HG03108 (cell line): ENCODE results near the gene CPAMD8.
"Not testable (repeated sequence)": the region's sequence is repeated elsewhere in the genome, so short reads cannot be mapped to it uniquely, and the experiment has no call there.

Source experiments
- ATAC-seq: cut with Tn5 transposase; IDR thresholded peaks from one replicate; pipeline ENCODE4 v1.9.1; 2021; ENCODE audit warnings: moderate library complexity; ENCODE audit not compliant: unreplicated experiment

The CPAMD8 gene

DNA sequence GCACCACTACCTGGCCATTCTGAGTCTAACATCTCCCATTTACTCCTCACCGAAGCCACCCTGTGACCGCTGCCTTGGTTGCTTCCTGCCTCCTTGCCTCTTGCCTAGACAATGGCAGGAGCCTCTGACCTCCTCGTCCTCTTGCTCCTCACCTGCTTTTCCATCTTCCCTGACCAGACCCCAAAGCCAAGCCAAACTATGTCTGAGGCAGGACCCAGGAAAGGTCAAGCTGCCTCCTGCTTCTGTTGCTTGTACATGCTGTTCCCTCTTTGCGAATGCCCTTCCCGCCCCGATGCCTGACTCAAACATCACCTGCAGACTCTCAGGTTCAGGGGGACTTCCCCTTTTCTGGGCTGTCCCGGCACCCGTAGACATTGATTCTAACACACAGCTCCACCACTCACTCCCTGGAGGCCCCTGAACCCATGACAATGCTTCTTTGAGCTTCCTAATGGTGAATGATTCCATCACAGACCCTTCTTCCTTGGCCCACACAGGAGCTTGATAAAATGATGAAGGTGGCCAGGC lies 77.0 kb downstream of the CPAMD8 start:
- no peak for ATAC-seq

DNA sequence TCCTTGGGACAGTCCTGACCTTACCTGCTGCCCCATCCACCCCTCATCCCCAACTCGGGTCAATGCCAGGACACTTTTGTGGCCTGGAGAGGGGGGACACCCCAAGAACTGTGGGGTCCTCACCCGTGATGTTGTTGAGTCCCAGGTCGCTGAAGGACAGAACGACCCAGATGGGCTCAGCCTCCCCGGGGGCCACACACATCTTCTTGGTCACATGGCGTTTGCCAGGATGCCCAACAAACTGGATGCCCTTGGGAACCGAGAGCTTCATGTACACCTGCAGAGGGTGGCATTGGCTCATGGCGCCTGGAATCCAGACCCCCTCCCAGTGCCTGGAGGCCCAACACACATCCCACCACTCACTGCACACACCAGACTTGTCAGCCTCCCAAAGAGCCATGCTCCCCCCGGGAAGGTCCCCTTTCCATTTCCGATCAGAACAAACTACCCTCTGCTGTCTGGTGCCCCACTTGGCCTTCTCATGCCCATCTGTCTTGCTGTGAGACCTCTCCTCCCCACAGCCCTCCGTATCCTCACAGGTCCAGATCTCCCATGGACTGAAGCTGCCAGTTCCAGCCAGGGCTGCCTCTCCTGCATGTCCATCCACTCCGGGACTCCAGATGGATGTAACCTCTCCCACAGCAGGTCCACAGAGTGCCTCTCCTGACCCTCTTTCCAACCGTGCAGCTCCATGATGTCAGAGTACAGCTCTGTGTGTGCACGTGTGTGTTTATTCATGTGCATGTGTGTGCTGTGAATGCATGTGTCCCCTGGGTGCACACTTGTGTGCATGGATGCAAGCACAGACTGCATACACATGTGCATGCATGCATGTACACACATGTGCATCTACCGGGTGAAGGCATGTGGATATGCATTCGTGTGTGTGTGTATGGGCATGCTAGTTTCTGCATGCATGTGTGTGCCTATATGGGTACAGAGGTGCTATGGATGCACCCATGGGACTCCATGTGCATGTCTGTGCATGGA lies 79.4 kb downstream of the CPAMD8 start:
- ATAC-seq = no peak

DNA sequence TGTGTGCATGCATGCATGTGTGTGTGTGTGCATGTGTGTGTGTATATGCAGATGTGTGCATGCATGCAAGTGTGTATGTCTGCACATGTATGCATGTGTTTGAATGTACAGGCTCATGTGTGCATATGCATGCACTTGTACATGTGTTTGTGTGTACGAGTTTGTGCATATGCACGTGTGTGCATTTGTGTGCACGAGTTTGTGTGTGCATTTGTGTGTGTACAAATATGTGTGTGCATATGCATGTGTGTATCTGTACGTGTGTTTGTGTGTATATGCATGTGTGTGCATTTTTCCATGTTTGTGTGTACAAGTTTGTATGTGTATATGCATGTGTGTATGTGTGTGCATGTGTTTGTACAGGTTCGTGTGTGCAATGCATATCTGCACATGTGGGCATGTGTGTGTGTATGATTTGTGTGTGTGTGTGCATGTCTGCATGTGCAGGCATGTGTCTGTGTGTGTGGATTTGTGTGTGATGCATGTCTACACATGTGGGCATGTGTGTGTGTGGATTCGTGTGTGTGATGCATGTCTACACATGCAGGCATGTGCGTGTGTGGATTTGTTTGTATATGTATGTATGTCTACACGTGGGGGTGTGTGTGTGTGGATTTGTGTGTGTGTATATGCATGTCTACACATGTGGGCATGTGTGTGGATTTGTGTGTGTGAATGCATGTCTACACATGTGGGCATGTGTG lies 80.7 kb downstream of the CPAMD8 start:
- no peak for ATAC-seq

DNA sequence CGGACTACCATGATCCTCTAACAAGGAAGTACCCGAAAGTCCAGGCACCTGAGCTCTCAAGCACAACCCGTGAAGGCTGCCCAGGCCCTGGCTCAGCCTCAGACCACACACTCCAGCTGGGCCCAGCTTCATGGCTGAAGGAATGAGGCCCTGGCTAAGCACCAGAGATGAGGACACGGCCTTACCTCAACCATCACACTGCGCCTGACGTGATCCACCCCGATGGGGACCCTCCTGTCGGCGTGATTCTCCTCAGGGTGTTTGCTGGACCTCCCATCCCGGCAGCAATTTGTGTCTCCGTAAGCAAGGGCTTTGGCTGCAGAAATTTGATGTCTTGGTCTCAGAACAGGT lies 81.3 kb downstream of the CPAMD8 start:
- ATAC-seq = no peak

- no peak for ATAC-seq
Observed at GRCh38 chr19:16944626-16945363, 81.8 kb downstream of the CPAMD8 start.

DNA sequence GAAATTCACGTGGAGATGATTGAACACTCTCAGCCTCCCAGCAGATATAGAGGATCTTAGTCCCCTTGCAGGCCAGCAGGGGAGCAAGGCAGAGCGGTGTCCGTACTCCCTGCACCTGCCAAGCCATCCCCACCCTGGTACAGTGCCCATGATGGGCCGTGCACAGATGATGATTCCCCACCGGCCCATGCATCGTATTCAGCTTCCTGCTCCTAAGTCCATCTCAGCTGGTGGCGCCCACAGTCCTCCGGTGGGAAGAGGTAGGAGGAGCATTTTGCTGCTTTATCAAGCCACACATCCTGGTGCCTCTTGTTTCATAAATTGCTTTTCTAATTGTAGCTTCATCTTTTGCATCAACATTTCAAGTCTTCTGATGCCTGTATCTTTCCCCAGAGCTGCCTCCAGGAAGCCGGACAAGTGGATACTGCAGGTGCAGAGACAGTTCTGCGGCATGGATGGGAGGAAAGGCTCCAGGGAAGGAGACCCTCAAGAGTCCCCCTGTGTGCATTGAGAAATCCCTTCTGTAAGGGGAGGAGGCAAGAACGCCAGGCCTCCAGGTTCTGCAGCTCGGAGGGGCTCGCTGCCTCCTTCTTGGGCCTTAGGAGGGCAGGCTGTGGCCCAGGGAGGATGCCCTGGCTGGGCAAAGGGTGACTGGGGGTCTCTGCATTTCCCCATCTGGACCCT lies 82.5 kb downstream of the CPAMD8 start:
- ATAC-seq = no peak

DNA sequence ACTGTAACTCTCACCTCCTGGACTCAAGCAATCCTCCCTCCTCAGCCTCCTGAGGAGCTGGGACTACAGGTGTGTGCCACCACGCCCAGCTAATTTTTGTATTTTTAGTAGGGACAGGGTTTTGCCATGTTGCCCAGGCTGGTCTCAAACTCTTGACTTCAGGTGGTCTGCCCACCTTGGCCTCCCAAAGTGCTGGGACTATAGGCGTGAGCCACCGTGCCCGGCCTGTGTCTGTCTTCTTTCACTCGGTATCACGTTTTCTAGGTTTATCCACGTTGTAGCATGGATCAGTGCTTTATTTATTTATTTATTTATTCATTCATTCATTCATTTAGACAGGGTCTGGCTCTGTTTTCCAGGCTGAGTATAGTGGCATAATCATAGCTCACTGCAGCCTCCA lies 83.5 kb downstream of the CPAMD8 start:
- not testable (repeated sequence) for ATAC-seq

DNA sequence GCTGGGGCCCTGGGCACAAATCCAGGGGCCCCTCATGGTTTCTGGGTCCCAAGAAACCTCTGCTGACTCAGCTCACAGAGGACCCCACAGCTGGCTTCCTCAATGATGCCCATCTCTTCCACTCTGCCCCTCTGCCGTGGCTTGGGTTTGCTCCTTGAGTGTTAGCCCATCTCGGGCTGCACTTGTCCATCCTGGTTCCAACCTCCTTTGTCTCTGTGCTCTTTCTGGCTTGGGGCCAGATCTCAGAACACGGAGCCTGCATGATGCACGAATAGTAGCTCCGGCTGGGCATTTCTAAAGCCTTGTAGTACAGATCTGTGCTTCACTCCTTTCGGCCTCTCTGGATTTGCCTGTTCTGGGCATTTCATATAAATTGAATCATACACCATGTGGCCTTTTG lies 84.0 kb downstream of the CPAMD8 start:
- no peak for ATAC-seq

- ATAC-seq = no peak
Observed at GRCh38 chr19:16940626-16941025, 86.0 kb downstream of the CPAMD8 start.

DNA sequence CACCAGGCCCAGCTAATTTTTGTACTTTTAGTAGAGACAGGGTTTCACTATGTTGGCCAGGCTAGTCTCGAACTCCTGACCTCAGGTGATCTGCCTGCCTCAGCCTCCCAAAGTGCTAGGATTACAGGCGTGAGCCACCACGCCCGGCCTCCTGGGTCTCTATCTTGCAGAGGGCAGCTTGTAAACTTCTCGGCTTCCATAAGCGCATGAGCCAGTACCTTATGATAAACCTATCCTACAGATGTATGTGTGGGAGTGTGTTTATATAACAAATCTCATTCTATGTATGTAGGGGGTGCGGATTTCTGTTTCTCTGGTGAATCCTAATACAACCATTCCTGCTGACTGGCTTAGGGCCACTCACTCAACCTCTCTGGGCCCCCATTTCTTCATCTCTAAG lies 86.5 kb downstream of the CPAMD8 start:
- ATAC-seq = not testable (repeated sequence)

DNA sequence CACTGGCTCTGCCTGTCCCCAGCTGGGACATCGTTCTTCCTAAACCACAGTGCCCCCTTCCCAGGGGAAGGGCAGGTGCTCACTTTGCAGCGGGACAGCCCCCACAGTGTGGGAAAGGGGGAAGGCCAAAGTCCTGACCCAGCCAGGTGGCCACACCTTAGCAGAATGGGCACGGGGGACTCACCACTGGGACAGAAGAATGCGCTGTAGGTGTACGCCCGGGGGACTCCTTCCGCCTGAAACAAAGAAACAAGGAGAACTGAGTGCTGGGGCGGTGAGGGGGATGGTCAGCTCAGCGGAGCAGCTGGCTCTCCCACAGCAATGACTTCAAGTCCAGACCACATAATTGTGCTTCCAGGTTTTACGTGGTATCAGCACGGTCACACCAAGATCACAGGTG lies 88.4 kb downstream of the CPAMD8 start:
- no peak for ATAC-seq

DNA sequence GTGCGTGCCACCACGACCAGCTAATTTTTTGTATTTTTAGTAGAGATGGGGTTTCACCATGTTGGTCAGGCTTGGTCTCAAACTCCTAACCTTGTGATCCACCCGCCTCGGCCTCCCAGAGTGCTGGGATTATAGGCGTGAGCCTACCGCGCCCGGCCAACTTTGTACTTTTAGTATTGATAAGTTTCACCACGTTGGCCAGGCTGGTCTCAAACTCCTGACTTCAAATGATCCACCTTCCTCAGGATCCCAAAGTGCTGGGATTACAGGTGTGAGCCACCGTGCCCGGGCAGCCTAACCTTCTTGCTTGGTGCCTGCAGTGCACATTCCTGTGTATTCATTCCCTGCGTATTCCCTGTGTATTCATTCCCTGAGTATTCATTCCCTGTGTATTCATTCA lies 88.8 kb downstream of the CPAMD8 start:
- ATAC-seq = not testable (repeated sequence)

GRCh38 chr19:16936901-16937300 lies 89.7 kb downstream of the CPAMD8 start:
- no peak for ATAC-seq

GRCh38 chr19:16934489-16934888 lies 92.1 kb downstream of the CPAMD8 start:
- ATAC-seq = no peak

DNA sequence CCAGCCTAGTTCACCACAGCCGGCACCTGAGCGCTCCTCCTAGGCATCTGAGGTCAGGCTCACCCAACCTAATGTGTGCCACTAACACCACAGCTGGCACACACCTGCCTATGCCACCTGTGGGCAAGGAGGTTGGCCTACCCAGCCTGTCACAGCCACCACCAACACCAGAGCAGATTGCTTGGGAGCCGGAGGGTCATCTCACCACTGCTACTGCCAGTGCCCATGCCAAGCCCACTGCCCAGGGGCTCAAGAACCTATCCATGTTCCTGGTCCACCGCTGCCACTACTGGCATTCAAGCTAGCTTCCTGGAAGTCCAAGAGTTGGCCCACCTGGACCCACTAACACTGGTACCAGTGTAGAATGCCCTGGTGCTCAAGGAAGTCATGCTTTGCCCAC lies 95.3 kb downstream of the CPAMD8 start:
- no peak for ATAC-seq

- no peak for ATAC-seq
Observed at GRCh38 chr19:16930753-16931152, 95.9 kb downstream of the CPAMD8 start.

DNA sequence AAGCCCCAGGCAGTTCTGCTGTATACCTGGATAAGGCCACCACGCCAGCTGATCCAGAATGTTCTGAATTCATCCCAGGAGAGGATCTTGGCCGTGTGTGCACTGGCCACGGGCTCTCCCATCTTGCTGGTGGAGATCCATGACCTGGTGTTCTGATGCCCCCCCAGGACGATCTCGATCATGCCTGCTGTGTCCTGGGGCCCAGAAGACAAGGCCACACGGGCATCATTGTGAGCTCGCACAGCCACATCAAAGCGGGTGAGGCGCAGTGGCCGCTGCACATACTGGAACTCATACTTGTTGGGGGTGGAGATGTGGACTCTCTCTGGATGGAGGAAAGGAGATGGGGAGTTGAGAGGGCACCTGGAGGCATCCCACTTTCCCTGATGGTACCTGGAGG lies 97.7 kb downstream of the CPAMD8 start:
- ATAC-seq = no peak

GRCh38 chr19:16928351-16928750 lies 98.3 kb downstream of the CPAMD8 start:
- ATAC-seq = no peak

DNA sequence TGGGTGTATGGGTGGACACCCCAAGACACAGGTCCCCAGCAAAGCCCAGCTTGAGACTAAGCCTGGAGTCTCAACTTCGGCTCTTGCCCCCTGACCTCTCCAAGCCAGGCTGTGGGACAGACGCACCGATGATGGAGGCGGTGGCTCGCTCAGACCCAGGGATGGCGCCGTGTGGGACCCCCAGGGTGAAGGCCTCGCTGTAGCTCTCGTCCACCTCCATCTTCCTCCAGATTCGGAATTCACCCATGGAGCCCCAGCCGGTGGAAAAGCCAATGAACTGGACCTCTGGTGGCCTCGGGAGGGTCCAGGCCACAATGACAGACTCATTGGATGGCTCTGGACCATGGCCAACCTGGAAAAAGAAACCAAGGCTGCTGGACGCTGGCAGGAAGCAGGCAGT lies 98.7 kb downstream of the CPAMD8 start:
- ATAC-seq = no peak

DNA sequence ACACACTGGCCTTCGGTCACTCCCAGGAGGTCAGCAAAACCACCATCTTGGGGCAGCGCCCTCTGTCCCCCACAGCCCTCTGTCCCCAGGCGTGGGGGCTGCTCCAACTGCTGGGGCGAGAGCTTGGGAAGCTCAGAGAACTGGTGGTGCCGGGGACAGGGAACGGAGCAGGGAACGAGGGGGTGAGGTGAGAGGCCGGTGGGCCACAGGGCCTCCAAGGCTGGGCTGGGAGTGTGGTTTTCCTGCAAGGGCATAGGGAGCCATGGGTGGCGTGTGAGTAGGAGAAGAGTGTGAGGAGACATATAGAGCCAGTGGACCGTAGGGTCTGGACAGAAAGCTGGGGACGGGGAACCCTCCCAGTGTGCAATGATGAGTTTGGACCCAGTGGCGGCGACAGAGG lies 103.7 kb downstream of the CPAMD8 start:
- no peak for ATAC-seq

- ATAC-seq = no peak
Observed at GRCh38 chr19:16922592-16922934, 104.0 kb downstream of the CPAMD8 start.
